ENCODE results near the gene MAP3K21.

The MAP3K21 gene

DNA sequence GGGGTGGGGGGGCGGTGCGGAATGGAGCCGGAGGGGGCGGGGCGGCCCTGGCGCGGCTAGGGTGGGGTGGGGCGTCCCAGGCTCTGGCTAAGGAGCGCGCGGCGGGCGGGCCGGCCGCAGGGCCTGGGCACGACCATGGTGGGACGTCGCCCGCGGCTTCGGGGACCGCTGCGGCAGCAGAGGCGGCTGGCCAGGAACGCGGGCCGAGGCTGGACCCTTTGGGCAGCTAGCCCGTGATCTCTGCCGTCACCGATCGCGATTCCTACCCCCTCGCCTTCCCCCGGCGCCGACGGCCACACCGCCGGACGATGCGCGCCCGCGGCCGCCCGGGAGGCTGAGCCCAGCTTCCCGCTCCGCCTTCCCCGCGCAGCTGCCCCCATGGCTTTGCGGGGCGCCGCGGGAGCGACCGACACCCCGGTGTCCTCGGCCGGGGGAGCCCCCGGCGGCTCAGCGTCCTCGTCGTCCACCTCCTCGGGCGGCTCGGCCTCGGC, at the start of gene MAP3K21:
MAP3K21 (plus strand) TSS at position 74 of the 491 bp plus-strand sequence; CDS start at position 379, 305 bp downstream.
- TF ChIP-seq, protein P1, sequence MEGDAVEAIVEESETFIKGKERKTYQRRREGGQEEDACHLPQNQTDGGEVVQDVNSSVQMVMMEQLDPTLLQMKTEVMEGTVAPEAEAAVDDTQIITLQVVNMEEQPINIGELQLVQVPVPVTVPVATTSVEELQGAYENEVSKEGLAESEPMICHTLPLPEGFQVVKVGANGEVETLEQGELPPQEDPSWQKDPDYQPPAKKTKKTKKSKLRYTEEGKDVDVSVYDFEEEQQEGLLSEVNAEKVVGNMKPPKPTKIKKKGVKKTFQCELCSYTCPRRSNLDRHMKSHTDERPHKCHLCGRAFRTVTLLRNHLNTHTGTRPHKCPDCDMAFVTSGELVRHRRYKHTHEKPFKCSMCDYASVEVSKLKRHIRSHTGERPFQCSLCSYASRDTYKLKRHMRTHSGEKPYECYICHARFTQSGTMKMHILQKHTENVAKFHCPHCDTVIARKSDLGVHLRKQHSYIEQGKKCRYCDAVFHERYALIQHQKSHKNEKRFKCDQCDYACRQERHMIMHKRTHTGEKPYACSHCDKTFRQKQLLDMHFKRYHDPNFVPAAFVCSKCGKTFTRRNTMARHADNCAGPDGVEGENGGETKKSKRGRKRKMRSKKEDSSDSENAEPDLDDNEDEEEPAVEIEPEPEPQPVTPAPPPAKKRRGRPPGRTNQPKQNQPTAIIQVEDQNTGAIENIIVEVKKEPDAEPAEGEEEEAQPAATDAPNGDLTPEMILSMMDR (IDR thresholded peaks at IDR 0.05; ENCODE audit: control insufficient read depth, extremely low read depth, insufficient read depth) = no peak
- peak within 1 kb of the TSS; percentile 50 for H3K4me3 ChIP-seq (ENCODE audit: low read depth, low read length)
- no peak for DNase-seq (ENCODE audit: low read depth)

DNA sequence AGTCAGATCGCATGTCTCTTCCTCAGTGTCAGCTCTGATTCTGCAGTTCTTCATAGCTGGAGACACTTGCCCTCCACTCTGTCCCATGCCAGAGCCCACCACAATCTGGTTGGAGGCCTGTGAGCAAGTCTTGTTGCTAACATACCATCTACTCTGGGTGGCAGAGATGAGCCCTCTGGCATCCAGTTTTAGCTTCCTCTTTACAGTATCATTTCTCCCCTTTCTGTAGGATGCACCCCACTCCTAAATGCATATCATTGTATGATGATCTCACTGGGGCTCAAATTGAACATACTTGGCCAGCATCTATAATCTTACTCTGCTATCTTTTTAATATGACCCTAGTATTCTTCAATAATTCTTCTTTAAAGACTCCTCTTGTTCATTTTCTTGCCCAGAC, 48.9 kb upstream of the MAP3K21 start:
- no peak overlapping the region for H3K4me3 ChIP-seq (ENCODE audit: low read depth, low read length)
- TF ChIP-seq, protein P1 (IDR thresholded peaks at IDR 0.05; ENCODE audit: control insufficient read depth, extremely low read depth, insufficient read depth) = no peak
- DNase-seq (ENCODE audit: low read depth) = no peak

DNA sequence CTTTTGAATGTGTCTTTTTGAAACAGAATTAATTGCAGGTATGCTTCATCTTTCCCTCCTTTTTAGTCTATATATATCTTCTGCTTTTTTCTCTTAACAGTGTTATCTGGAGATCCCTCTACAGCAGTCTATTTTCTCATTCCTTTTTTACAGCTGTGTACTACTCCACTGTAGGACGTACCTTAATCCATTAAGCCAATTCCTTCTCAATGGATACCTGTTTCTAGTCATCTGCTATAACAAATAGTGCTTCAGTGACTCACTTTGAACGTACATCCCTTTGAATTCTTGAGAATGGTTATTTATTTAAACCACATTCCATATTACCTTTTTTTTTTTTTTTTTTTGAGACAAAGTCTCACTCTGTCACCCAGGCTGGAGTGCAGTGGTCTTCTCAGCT, 47.6 kb upstream of the MAP3K21 start:
- TF ChIP-seq, protein P1 (IDR thresholded peaks at IDR 0.05; ENCODE audit: control insufficient read depth, extremely low read depth, insufficient read depth) = no peak
- H3K4me3 ChIP-seq (ENCODE audit: low read depth, low read length) = no peak overlapping the region
- DNase-seq (ENCODE audit: low read depth) = no peak

DNA sequence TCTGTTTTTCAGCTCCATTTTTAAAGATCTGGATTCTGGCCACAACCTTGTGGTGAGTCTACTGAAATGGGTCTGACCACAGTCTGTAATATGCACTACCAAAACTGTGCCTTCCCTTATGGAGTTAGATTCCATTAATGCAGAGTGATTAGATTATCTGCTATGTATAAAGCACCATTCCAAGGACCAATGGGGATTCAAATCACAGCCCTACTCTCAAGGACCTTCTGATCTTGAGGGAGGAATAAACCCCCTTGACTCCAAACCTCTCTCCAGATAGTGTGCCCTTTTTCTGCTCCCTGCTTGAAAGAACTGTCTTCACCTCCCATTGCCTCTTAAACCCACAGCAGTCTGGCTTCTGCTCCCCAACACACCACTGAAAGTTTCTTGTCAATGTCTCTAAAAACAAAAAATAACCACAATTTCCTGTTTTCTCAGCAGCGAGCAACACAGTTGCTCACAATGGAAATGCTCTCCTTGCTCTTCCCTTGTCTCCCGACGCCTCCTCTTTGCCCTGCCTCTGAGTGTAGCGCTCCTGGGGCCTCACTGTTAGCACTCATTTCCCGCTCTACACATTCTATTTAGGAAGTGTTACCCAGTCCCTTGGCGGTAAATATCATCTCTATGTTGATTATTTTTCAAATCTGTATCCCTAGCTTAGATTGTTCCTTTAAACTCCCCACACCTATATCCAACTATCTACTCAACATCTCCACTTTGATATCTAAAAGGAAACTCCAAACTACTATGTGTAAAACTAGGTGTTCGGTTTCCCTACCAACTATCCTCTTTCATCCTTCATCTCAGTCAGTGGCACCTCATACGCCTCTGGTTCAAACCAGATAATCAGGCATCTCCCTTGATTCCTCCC, 45.6 kb upstream of the MAP3K21 start:
- no peak overlapping the region for H3K4me3 ChIP-seq (ENCODE audit: low read depth, low read length)
- DNase-seq (ENCODE audit: low read depth) = no peak
- TF ChIP-seq, protein P1 (IDR thresholded peaks at IDR 0.05; ENCODE audit: control insufficient read depth, extremely low read depth, insufficient read depth) = no peak

DNA sequence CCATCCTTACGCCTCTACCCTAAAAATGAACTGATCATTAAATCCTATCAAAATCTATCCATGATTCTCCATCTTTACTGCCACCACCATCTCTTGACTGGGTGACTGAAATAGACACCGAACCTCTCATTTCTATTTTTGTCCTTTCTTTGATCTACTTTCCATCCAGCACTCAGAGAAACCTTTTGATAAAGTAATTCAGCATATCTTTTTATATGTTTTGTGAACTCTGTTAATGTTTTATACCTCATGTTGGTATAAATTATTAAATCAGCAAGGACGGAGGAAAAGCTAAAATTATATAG, 45.0 kb upstream of the MAP3K21 start:
- TF ChIP-seq, protein P1 (IDR thresholded peaks at IDR 0.05; ENCODE audit: control insufficient read depth, extremely low read depth, insufficient read depth) = no peak
- DNase-seq (ENCODE audit: low read depth) = no peak
- H3K4me3 ChIP-seq (ENCODE audit: low read depth, low read length) = no peak overlapping the region

DNA sequence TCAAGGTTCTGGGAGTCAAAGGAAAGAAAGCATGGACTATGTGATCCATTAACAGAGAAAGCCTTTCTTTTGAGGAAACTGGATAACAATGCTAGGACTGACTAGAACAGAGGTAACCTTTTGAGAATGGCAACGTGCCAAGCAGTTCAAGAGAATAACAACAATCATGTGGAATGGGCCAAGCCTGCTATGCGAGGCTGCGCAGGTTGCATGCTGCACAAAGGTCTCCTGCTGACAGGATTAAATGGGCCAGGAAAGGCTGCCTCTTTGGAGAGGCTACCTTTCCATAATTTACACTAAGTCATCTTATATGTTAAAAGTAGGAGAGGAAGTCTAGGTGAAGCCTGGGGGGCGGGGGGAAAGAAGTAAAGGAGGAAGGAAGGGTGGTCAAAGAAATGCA, 37.8 kb upstream of the MAP3K21 start:
- no peak overlapping the region for H3K4me3 ChIP-seq (ENCODE audit: low read depth, low read length)
- TF ChIP-seq, protein P1 (IDR thresholded peaks at IDR 0.05; ENCODE audit: control insufficient read depth, extremely low read depth, insufficient read depth) = no peak
- DNase-seq (ENCODE audit: low read depth) = no peak

All from LNCaP clone FGC (cell line).